GM06990 (cell line): ENCODE data around the gene CHST11.

Source experiments
- DNase-seq: peaks from one replicate; pipeline ENCODE4 v3.0.0-alpha.2; 2011; ENCODE audit not compliant: insufficient read length; ENCODE audit errors: extremely low read depth
- H3K27me3 ChIP-seq: replicated peaks from 2 replicates; pipeline ENCODE4 v1.6.0; 2011; ENCODE audit warnings: low read length; ENCODE audit not compliant: control insufficient read depth, insufficient read depth
- H3K36me3 ChIP-seq: 2 replicates; pipeline ENCODE4 v1.5.1; 2011; ENCODE audit warnings: low read length; ENCODE audit not compliant: control insufficient read depth, insufficient read depth
- H3K4me3 ChIP-seq: replicated peaks from 2 replicates; pipeline ENCODE4 v1.5.1; 2011; ENCODE audit warnings: low read depth, mild to moderate bottlenecking, control low read depth, low read length
- TF ChIP-seq, protein P1 (sequence below): IDR thresholded peaks from 2 replicates; pipeline ENCODE4 v1.5.1; 2011; ENCODE audit warnings: low read length, control low read depth, mild to moderate bottlenecking, inconsistent platforms; ENCODE audit not compliant: insufficient read depth, poor library complexity, severe bottlenecking

The CHST11 gene

GRCh38 chr12:104707194-104707593 is 250.4 kb downstream of the CHST11 start:
- no peaks in the 10 kb centered on the region for H3K27me3 ChIP-seq
- H3K4me3 ChIP-seq, result no peak overlapping the region
- H3K36me3 ChIP-seq, result peaks cover 6% of the 10 kb centered on the region
- TF ChIP-seq, protein P1, sequence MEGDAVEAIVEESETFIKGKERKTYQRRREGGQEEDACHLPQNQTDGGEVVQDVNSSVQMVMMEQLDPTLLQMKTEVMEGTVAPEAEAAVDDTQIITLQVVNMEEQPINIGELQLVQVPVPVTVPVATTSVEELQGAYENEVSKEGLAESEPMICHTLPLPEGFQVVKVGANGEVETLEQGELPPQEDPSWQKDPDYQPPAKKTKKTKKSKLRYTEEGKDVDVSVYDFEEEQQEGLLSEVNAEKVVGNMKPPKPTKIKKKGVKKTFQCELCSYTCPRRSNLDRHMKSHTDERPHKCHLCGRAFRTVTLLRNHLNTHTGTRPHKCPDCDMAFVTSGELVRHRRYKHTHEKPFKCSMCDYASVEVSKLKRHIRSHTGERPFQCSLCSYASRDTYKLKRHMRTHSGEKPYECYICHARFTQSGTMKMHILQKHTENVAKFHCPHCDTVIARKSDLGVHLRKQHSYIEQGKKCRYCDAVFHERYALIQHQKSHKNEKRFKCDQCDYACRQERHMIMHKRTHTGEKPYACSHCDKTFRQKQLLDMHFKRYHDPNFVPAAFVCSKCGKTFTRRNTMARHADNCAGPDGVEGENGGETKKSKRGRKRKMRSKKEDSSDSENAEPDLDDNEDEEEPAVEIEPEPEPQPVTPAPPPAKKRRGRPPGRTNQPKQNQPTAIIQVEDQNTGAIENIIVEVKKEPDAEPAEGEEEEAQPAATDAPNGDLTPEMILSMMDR, result no peak
- no peak for DNase-seq

DNA sequence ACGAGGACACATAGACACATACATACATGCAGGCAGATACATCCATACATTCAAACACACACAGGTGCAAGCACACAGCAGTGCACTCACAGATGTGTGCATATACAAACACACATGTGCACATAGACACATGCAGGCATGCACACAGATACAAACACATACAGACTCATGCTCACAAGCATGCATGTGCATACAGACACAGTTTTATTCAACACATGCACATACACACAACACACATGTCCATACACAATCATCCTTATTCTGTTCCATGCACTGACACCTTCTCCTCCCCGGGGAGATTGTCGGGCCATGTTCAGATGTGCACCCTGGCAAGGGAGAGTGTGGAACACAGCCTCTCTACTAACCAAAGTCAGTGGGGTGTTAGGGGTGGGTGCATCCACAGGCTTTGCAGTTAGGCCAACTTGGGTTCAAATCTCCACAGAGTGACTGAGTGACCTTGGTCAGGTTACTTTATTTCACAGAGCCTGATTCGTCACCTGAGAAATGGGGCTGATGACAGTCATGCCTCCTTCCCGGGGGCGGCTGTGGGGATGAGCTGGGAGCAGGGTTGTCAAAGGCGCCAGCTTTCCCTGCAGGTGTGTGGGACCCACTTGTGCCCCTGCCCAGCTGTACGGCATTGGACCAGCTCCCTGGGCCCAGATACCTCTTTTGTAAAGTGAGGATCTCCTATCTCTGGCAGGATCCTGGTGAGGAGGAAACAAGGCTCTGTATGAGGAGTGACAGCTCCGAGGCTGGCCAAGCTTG is 251.2 kb downstream of the CHST11 start:
- DNase-seq, result no peak
- TF ChIP-seq, protein P1, result no peak
- H3K4me3 ChIP-seq, result no peak overlapping the region
- H3K36me3 ChIP-seq, result peaks cover 3% of the 10 kb centered on the region; the same call in 1 of the 2 replicates
- H3K27me3 ChIP-seq, result no peaks in the 10 kb centered on the region

DNA sequence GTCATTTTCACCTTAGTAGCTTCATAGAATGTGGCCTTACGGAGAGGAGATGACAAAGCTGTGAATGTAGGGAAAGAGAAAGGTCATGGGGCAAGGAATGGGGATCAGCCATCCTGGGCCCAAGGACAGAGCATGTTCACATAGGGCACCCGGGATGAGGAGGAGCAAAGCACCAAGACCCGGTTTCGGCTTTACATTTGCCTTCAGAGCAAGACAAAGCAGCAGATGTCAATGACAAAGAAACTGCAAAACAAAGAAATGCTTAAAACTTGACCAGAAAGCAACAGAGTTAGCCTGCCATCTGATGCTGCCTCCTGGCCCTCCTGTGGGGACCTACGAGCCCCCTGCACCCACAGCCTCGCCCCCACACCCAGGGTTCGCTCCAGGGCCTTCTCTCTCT is 252.1 kb downstream of the CHST11 start:
- Histone ChIP-seq H3K4me3 (no peak overlapping the region), H3K36me3 (no peaks in the 10 kb centered on the region), H3K27me3 (no peaks in the 10 kb centered on the region)
- DNase-seq, result no peak
- TF ChIP-seq, protein P1, result no peak

DNA sequence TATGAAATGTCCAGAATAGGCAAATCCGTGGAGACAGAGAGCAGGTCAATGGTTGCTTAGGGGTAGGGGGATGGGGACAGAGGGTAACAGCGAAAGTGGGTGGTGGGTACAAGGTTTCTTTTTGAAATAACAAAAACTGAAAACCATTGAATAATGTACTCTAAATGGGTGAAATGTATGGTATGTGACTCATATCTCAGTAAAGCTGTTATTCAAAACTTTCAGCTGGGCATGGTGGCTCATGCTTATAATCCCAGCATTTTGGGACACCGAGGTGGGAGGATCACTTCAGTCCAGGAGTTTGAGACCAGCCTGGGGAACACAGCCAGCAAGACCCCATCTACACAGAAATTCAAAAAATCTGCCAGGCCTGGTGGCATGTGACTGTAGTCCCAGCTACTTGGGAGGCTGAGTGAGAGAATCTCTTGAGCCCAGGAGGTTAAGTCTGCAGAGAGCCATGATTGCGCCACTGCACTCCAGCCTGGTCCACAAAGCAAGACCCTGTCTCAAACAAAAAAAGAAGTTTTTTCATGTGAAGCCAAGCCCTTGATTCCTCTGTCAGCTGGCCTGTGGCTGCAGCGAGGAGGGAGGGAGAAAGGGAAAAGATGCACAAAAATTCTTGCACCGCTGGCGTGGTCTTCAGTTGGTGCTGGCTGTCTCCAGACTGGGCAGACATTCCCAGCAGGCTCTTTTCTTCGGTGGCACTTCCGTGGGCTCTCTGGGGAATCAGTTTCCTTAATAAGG is 253.1 kb downstream of the CHST11 start:
- no peaks in the 10 kb centered on the region for H3K36me3 ChIP-seq
- TF ChIP-seq, protein P1, result no peak
- H3K27me3 ChIP-seq, result no peaks in the 10 kb centered on the region
- H3K4me3 ChIP-seq, result no peak overlapping the region
- DNase-seq, result no peak

DNA sequence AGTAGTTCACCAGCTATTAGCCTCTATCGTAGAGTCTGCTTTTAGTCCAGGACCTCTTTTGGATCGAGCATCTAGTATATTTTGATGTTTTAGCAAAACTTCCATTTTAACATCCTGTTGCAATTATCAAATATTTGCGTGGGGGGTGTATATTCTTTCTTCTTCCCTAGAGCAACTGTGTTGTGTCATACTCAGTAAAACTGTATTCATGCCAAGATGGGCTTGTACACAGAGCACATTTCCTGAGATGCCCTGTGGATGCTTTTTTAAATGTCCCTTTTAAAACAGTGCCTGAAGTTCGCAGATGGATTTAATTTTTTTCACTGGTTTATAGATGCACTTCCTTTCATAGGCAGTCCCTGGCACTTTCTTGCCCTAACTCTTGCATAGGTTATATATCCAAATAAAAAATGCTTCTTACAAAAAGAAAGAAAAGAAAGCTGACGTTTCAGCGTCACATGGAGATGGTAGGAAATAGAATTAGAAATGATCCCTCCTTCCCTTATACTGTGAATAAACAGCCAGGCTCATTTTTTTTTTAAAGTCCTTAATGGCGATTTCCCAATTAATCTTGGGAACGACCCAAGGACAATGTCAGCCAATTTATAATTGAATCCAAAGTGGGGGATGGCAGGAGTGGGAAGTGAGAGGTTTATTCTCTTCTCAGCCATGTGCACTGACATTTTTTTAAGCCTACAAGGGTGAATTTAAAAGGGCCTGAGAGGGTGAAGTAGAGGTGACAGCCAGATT is 254.4 kb downstream of the CHST11 start:
- Histone ChIP-seq H3K36me3 (no peaks in the 10 kb centered on the region), H3K4me3 (no peak overlapping the region), H3K27me3 (no peaks in the 10 kb centered on the region)
- no peak for DNase-seq
- TF ChIP-seq, protein P1, result no peak
